Right ventricle myocardium inferior (tissue), 1 donor: ENCODE measurements around the gene RTP3. TPM values are rescaled to one million over a fixed set of nuclear protein-coding genes. Genes with fewer than 3 reads are reported as not detected.

ENCODE experiments used
- ATAC-seq: fragments of 200-7000 bp; cut with Tn5 transposase; one replicate; pipeline ENCODE4 v1.9.1; 2020; ENCODE audit warnings: mild to moderate bottlenecking, moderate library complexity
- DNase-seq: peaks from one replicate; pipeline ENCODE4 v3.0.0; 2021; ENCODE audit errors: missing footprints
- intact Hi-C: fragments of 100-400 bp; cut with DNase I; formaldehyde crosslinking; loops from one replicate; pipeline ENCODE4 v1.11.0; 2022
- total RNA-seq: library from RNA; stranded (reverse); fragmentation: NEBNext Ultra II Directional; extraction: Animal tissue kit (Norgen Biotek cat#: 25700); gene quantifications from one replicate; pipeline ENCODE4 v1.2.1, GENCODE V29; 2021
- donor health status: DM: no; HTN: yes; CAD: no; lungs with severe emphysema.

The RTP3 gene
- total RNA-seq, 1 donor from 2014 or later, result not detected

DNA sequence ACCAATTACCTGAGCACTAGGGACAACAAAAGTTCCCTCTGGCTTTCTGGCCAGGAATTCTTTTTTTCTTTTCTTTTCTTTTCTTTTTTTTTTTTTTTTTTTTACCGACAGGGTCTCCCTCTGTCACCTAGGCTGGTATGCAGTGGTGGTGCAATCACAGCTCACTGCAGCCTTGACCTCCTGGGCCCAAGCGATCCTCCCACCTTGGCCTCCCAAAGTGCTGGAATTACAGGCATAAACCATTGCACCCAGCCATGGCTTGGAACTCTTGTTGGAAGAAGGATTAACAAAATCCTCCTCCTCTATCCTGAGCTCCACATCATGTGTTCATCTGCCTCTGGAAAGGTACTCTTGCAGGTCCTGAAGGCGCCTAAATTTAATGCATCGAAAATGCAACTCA is 30.2 kb upstream of the RTP3 start:
- no peak for DNase-seq
- ATAC-seq, result no peak
- intact Hi-C loops, result no loop called here

GRCh38 chr3:46468753-46469600 is 28.8 kb upstream of the RTP3 start:
- DNase-seq, result no peak
- intact Hi-C loops, result no loop called here
- peak; percentile 80 for ATAC-seq

DNA sequence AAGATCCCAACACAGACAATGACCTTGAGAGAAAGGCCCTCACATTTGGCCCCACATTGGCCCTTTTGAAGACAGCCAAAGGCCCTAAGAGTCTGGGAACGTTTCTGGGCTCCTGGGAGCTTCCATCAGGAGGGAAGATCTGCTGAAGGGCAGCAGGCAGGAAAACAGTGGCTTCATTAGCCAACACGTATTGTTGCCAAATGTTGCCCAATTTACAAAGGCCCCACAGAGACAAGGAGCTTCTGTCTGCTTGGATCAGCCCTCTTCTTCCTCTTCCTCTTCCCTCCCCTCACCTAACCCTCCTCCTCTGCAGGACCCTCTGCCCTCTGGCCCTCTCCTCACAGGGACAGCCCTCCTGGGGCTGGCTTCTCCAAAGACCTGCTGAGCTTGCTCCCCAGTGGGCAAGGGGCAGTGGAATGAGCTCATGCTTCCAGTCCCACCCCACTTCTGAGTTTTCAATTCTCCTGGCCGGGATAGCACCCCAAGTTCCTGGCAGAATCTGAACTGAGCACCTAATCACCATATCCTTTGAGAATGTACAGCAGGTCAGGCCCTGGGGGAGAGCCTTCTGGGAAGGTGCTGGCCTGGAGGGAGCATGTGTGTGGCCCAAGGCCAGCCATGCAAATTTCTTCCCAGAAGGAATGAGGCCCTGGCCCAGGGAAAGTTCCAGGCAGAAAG is 28.0 kb upstream of the RTP3 start:
- no peak for DNase-seq
- intact Hi-C loops, result no loop called here
- peak; percentile 9 for ATAC-seq

DNA sequence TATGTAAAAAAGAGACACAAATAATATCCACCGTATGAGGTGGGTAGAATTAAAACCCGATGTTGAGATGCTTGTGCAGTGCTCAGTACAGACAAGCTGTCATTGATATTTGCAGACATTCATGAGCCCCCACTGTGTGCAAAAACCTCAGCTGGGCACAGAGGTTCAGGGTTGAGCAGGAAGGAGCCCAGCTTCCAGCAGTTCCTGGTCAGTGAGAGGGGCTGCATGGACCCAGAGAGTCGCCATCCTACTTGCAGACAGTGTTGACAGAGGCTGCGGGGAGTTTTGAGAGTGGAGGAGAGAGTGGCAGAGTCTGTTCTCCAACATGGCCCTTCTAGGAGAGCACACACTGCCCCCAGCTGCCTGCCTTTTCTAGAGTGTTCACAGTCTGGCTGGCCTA is 26.9 kb upstream of the RTP3 start:
- intact Hi-C loops, result no loop called here
- DNase-seq (no peak), ATAC-seq (no peak)

- peak; percentile 65 for DNase-seq
- no peak for ATAC-seq
- intact Hi-C loops, result no loop called here
These were observed 26.3 kb upstream of the RTP3 start for GRCh38 chr3:46471371-46471914.

GRCh38 chr3:46472736-46473135 is 25.0 kb upstream of the RTP3 start:
- ATAC-seq (no peak), DNase-seq (no peak)
- intact Hi-C loops, result no loop called here

GRCh38 chr3:46477145-46477544 is 20.6 kb upstream of the RTP3 start:
- ATAC-seq (no peak), DNase-seq (no peak)
- intact Hi-C loops, result no loop called here

DNA sequence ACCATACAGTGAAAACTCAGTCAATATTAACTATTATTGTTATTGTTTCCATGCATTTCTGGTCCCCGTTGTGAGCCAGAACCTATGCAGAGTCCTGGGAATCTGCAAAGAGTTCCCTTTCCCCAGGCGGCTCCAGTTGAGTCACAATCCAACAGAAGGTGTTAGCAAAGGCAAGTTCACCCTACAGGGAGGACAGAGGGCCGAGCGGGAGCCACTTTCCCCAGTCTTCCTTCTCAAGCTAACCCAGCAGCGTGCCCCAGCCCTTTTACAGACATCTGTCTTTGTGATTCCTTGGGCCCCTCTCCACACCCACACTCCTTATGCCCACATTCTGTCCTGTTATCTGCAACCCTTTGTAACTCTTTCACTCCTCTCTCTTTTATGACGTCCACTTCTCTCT is 20.0 kb upstream of the RTP3 start:
- intact Hi-C loops, result no loop called here
- ATAC-seq, result no peak
- DNase-seq, result no peak

GRCh38 chr3:46478341-46478740 is 19.4 kb upstream of the RTP3 start:
- DNase-seq, result no peak
- intact Hi-C loops, result no loop called here
- ATAC-seq, result no peak

DNA sequence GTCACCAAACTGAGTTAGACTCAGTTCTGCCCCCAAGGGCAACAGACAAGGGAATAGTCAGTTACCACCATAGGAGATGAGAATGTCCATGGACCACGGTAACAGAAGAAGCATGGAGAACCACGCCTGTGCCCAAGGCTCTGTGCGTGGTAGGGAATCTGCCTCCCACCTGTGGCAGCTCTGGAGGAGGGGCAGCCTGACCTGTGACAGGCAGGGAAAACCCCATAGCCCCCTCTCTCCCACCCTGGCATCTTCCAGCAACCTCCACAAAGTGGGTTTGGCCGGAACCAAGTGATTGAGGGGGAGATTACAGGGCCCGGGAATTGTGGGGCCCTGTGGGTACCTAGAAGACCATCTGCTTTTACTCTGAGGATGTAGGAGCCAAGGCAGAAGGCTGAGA is 18.8 kb upstream of the RTP3 start:
- ATAC-seq (no peak), DNase-seq (no peak)
- intact Hi-C loops, result no loop called here

DNA sequence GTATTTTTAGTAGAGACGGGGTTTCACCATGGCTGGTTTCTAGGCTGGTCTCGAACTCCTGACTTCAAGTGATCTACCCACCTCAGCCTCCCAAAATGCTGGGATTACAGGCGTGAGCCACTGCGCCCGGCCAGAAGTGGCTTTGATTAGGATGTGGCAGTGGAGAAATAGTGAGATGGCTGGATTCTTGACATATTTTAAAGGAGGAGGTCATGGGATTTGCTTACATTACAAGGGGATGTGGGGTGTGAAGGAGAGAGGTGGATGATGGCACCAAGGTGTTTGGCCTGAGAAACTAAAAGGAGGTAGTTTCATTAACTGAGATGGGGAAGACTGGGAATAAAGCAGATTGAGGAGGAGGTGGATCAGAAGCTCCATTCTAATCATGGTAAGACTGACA is 18.1 kb upstream of the RTP3 start:
- intact Hi-C loops, result no loop called here
- ATAC-seq, result no peak

GRCh38 chr3:46480491-46481195 is 17.1 kb upstream of the RTP3 start:
- ATAC-seq (no peak), DNase-seq (no peak)
- intact Hi-C loops, result no loop called here

More for the DNA sequence above, 18.1 kb upstream of the RTP3 start:
- DNase-seq, result no peak

GRCh38 chr3:46481636-46482035 is 16.1 kb upstream of the RTP3 start:
- ATAC-seq (no peak), DNase-seq (no peak)
- intact Hi-C loops, result no loop called here

GRCh38 chr3:46482632-46483350 is 15.0 kb upstream of the RTP3 start:
- no peak for ATAC-seq
- intact Hi-C loops, result no loop called here
- DNase-seq, result no peak

DNA sequence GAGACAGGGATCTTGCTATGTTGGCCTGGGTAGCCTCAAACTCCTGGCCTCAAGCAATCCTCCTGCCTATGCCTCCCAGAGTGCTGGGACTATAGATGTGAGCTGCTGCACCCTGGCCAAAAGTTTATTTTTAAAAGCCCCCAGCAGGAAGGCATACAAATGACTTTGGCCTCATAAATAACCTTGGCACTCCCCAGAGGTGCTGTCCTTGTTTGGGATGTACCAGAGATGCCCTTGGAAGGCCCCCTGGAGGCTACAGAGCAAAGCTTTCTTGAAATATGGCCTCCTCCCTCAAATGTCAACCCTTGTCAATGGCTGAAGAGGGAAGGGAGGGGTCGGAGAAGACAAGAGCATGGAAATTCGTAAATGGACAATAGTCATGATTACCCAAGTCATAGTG is 14.0 kb upstream of the RTP3 start:
- DNase-seq (no peak), ATAC-seq (no peak)
- intact Hi-C loops, result no loop called here

GRCh38 chr3:46484388-46484787 is 13.4 kb upstream of the RTP3 start:
- DNase-seq, result no peak
- intact Hi-C loops, result no loop called here
- ATAC-seq, result no peak

DNA sequence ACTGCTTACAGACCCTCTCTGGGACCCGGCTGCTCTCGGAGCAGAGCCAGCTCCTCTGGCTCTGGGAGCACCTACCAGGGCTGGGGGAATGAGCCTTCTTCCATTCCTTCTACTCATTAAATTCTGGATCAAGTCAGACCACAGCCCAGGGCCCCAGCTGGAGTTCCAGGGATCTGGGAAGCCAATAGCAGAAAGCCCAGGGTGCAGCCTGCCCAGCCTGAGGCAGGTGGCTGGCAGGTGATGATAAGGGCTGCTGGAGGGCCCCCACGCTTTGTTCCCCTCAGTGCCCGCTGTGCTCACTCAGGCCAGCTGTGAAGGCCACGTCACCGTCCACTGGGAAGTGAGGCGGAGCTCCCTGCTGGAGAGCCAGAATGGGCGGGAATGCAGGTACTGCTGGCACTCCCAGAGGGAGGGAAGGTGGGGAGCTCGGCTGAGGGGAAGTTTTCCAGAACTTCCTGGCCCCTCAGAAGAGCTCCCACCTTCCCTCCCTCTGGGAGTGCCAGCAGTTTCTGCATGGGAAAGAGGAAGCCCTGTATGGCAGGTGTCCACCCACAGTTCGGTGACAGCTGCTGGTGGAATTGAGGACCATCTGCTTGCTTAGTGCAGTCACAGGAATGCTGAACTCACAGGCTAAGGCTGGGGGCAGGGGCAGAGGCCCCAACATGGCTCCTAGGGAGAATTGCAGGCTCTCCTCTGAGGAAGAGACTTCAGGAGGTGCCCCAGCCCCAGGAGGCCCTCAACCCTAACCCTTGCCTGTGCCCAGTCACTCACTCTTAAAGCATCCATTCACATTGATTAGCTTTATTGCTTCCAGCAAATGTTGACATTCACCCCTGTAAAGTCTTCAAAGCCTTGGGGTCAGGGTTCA is 12.6 kb upstream of the RTP3 start:
- intact Hi-C loops, result loop anchor here (5.0 kb wide), 1 partner anchor 72 kb away; no protein-coding TSS in a partner anchor

GRCh38 chr3:46485779-46486175 is 12.0 kb upstream of the RTP3 start:
- intact Hi-C loops, result loop anchor here (5.0 kb wide), 1 partner anchor 72 kb away; no protein-coding TSS in a partner anchor
- DNase-seq (no peak), ATAC-seq (no peak)

More for the DNA sequence above, 12.6 kb upstream of the RTP3 start:
- ATAC-seq, result no peak
- DNase-seq, result no peak
